SU-DHL-6 (cell line): ENCODE measurements around the gene MIPEP.

ENCODE experiments used
- CTCF ChIP-seq: fragments of 200-600 bp; sonication (generic); IDR thresholded peaks from one replicate; pipeline ENCODE4 v1.5.1; 2017; ENCODE audit warnings: antibody characterized with exemption, mild to moderate bottlenecking, low read length, moderate library complexity; ENCODE audit not compliant: insufficient read depth, poor library complexity, severe bottlenecking
- EZH2phosphoT487 ChIP-seq: fragments of 200-600 bp; sonication (generic), shearing (Covaris generic); conservative IDR thresholded peaks from 2 replicates; pipeline ENCODE4 v1.6.1; 2018; ENCODE audit warnings: mild to moderate bottlenecking, antibody characterized with exemption, low read length, moderate library complexity, mixed read lengths

DNA sequence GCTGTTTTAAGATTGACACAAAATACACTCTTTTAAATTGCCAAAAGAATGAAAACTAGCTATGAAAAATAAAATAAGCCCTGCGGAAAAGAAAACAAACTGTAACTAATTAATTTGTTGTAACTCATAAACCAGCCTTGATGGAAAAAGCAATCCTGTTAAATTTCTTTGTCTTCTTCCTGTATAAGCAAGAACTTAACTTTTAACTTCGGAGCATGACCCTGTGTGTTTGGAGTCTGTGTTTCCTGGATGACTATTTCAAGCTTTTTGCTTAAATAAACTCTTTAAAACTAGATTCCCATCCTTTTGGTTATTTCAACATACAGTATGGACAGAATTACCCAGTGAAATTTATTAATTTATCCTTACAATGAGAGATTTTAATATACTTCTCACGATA, 196.4 kb downstream of the MIPEP start:
- TF ChIP-seq CTCF (no peak), EZH2phosphoT487 (no peak)
